CD4-positive, alpha-beta T cell treated with Interleukin-15 for 1 hour (primary cell): ENCODE measurements around the gene CD82.
"Not testable (repeated sequence)": the region's sequence is repeated elsewhere in the genome, so short reads cannot be mapped to it uniquely, and the experiment has no call there.

Source experiments
- DNase-seq: peaks from one replicate; pipeline ENCODE4 v3.0.0-alpha.2; 2020

CD82 gene

GRCh38 chr11:44638032-44638431 lies 72.6 kb downstream of the CD82 start:
- DNase-seq: no peak

- DNase-seq: no peak
Measured at GRCh38 chr11:44643217-44643616, 77.8 kb downstream of the CD82 start.

- DNase-seq: no peak
Measured at GRCh38 chr11:44645827-44646226, 80.4 kb downstream of the CD82 start.

GRCh38 chr11:44647255-44647955 lies 81.9 kb downstream of the CD82 start:
- DNase-seq: not testable (repeated sequence)

GRCh38 chr11:44648109-44648508 lies 82.6 kb downstream of the CD82 start:
- no peak for DNase-seq

- DNase-seq: no peak
Measured at GRCh38 chr11:44651535-44652155, 86.2 kb downstream of the CD82 start.

GRCh38 chr11:44652901-44653644 lies 87.6 kb downstream of the CD82 start:
- DNase-seq: no peak

- no peak for DNase-seq
Measured at GRCh38 chr11:44654057-44654456, 88.6 kb downstream of the CD82 start.

- DNase-seq: no peak
Measured at GRCh38 chr11:44654596-44654995, 89.1 kb downstream of the CD82 start.

- no peak for DNase-seq
Measured at GRCh38 chr11:44657836-44658505, 92.5 kb downstream of the CD82 start.

- DNase-seq: no peak
Measured at GRCh38 chr11:44658506-44658850, 93.0 kb downstream of the CD82 start.

- no peak for DNase-seq
Measured at GRCh38 chr11:44659641-44660040, 94.2 kb downstream of the CD82 start.

GRCh38 chr11:44660535-44660934 lies 95.1 kb downstream of the CD82 start:
- not testable (repeated sequence) for DNase-seq

- DNase-seq: no peak
Measured at GRCh38 chr11:44661311-44661717, 95.9 kb downstream of the CD82 start.
